GM21381 (cell line): ENCODE results near the gene WLS.
"Not testable (repeated sequence)": the region's sequence is repeated elsewhere in the genome, so short reads cannot be mapped to it uniquely, and the experiment has no call there.

Source experiments
- ATAC-seq: cut with Tn5 transposase; IDR thresholded peaks from one replicate; pipeline ENCODE4 v1.9.1; 2021; ENCODE audit warnings: mild to moderate bottlenecking, moderate library complexity; ENCODE audit not compliant: unreplicated experiment

WLS gene

GRCh38 chr1:68232289-68233148 is at the start of gene WLS:
TSS of gene WLS (minus strand) at chr1:68232523. CDS start at chr1:68232299, 224 bp downstream.
- no peak for ATAC-seq

- ATAC-seq: no peak
Observed at GRCh38 chr1:68280286-68280685, 48.0 kb upstream of the WLS start.

GRCh38 chr1:68279846-68280245 is 47.5 kb upstream of the WLS start:
- ATAC-seq: no peak

GRCh38 chr1:68278221-68278620 is 45.9 kb upstream of the WLS start:
- ATAC-seq: no peak

- ATAC-seq: no peak
Observed at GRCh38 chr1:68276448-68276847, 44.1 kb upstream of the WLS start.

GRCh38 chr1:68273530-68273929 is 41.2 kb upstream of the WLS start:
- no peak for ATAC-seq

- ATAC-seq: no peak
Observed at GRCh38 chr1:68271596-68271995, 39.3 kb upstream of the WLS start.

GRCh38 chr1:68270951-68271350 is 38.6 kb upstream of the WLS start:
- no peak for ATAC-seq

- ATAC-seq: no peak
Observed at GRCh38 chr1:68269637-68270430, 37.5 kb upstream of the WLS start.

GRCh38 chr1:68268896-68269483 is 36.7 kb upstream of the WLS start:
- no peak for ATAC-seq

- ATAC-seq: not testable (repeated sequence)
Observed at GRCh38 chr1:68256824-68257223, 24.5 kb upstream of the WLS start.

- ATAC-seq: no peak
Observed at GRCh38 chr1:68255301-68255700, 23.0 kb upstream of the WLS start.

GRCh38 chr1:68254667-68255226 is 22.4 kb upstream of the WLS start:
- ATAC-seq: no peak

GRCh38 chr1:68237040-68237439 is 4.7 kb upstream of the WLS start:
- ATAC-seq: no peak

- no peak for ATAC-seq
Observed at GRCh38 chr1:68234094-68234493, 1.8 kb upstream of the WLS start.

- ATAC-seq: no peak
Observed at GRCh38 chr1:68233202-68233601, 879 bp upstream of the WLS start.

- no peak for ATAC-seq
Observed at GRCh38 chr1:68231627-68232288, 565 bp downstream of the WLS start.

GRCh38 chr1:68230901-68231626 is 1.3 kb downstream of the WLS start:
- no peak for ATAC-seq

- ATAC-seq: no peak
Observed at GRCh38 chr1:68230484-68230802, 1.9 kb downstream of the WLS start.
